ENCODE results near the gene LRRC61. TPM values are rescaled to one million over a fixed set of nuclear protein-coding genes. Genes with fewer than 3 reads are reported as not detected.
"Not testable (repeated sequence)": the region's sequence is repeated elsewhere in the genome, so short reads cannot be mapped to it uniquely, and the experiment has no call there.

The LRRC61 gene
- total RNA-seq (10 to 100 TPM in 5 of 7 donors, 1 to 10 TPM in 2; 7.4 to 21.7 (median 14.3) TPM), polyA plus RNA-seq (10 to 100 TPM in 1 of 3 donors, 1 to 10 TPM in 2; 4.2 to 12.0 (median 7.3) TPM)
- long read RNA-seq, donor 1, partial matches to known transcripts: 0 of 3 reads
- long read RNA-seq, donor 1, other reads (novel, unspliced or antisense): 0 of 3 reads
- long read RNA-seq, donor 2, partial matches to known transcripts: 0 of 4 reads
- long read RNA-seq, donor 2, other reads (novel, unspliced or antisense): 0 of 4 reads

DNA sequence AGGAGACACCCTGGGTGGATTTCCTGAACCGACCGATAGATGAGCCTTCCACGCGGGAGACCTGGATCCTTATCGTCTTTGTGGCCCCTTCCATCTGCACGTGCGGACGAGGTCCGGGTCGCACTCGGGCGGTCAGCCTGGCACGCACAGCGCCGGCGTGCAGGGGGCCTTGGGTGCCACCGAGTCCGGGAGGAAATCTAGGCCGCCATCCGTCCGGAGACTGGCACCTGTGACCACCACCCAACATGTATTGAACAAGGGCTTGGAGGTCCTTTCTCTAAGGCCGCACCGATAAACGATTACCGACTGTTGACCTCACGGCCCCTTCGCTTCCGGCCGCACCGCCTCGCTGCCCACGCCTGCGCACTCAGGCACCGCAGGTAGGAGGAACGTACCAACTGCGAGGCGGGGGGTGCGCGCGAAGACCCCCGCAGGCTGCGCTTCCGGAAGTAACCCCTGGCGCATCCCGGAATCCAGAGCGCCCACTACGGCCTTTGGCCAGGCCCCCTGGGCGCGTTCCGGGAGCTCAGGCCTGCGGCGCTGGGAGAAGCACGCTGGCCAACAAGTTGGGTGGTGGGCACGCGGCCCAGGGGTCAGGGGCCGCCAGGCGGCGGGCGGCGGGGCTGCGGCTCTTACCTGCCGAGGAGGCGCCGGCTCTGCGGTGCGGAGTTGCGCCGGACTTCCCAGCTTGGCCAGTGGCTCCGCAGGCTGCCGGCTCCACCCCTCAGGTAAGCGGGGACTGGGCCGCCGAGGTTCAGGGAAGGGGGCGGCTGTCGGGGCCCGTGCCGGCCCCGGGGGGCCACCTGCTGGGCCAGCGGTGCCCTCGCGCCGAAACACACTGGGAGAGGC lies at the start of gene LRRC61, which contains the start of gene ACTR3C:
Gene LRRC61, plus strand, starts transcription at position 523 of the 849 bp plus-strand sequence. CDS start 13,507 bp downstream, outside the sequence.
Gene ACTR3C, minus strand, starts transcription at position 713 of the 849 bp plus-strand sequence. CDS start 28,249 bp downstream, outside the sequence.
- peaks cover 0 to 27% (median 8%) of the 10 kb centered on the region in 6 donors for H3K36me3 ChIP-seq
- 3 to 19% (median 6%) methylated on average over 21 to 82 of the region's 82 CpGs for WGBS, 5 donors
- peak within 1 kb of the TSS; percentile 46 to 75 (median 62) for H3K4me3 ChIP-seq
- peaks cover 0 to 4% (median 0%) of the 10 kb centered on the region in 7 donors for H3K27me3 ChIP-seq (replicated peaks in 1 of 7)
- DNase-seq: peak; percentile 93
- TF ChIP-seq POLR2AphosphoS5 (IDR thresholded peaks at IDR 0.05): peak; percentile 85 to 90 (median 86)
- no peak for TF ChIP-seq POLR2A (IDR thresholded peaks at IDR 0.05)
- peak in 8 of 11 experiments; percentile 9 to 49 (median 30) for TF ChIP-seq CTCF (IDR thresholded peaks at IDR 0.05 in 8 of 11, conservative IDR thresholded peaks at IDR 0.05 in 3 of 11)
- no peaks in the 10 kb centered on the region for H3K9me3 ChIP-seq
- H3K4me1 ChIP-seq: peaks cover 10 to 70% (median 38%) of the 10 kb centered on the region in 6 donors
- intact Hi-C loops (cut with DNase I; ENCODE audit: low total_unique reads): no loop called here
- peak within 1 kb of the TSS; percentile 84 to 95 (median 92) for H3K27ac ChIP-seq

- H3K36me3 ChIP-seq; H3K4me3 ChIP-seq; H3K4me1 ChIP-seq; DNase-seq; H3K9me3 ChIP-seq; H3K27ac ChIP-seq; H3K27me3 ChIP-seq (replicated peaks in 1 of 7); intact Hi-C loops (cut with DNase I; ENCODE audit: low total_unique reads): not testable (repeated sequence)
- WGBS, 5 donors: 53 to 68% (median 58%) methylated on average over 6 of the region's 6 CpGs
- TF ChIP-seq CTCF (IDR thresholded peaks at IDR 0.05 in 8 of 11, conservative IDR thresholded peaks at IDR 0.05 in 3 of 11): peak; percentile 62 to 84 (median 78)
Measured at GRCh38 chr7:150276132-150276695, 46.9 kb upstream of the LRRC61 start.

- H3K9me3 ChIP-seq; H3K36me3 ChIP-seq; DNase-seq; H3K27ac ChIP-seq; H3K4me3 ChIP-seq; H3K27me3 ChIP-seq (replicated peaks in 1 of 7); H3K4me1 ChIP-seq; intact Hi-C loops (cut with DNase I; ENCODE audit: low total_unique reads): not testable (repeated sequence)
- WGBS, 5 donors: 77 to 100% (median 96%) methylated on average over 4 to 11 of the region's 11 CpGs
Measured at GRCh38 chr7:150278383-150278782, 44.8 kb upstream of the LRRC61 start.

DNA sequence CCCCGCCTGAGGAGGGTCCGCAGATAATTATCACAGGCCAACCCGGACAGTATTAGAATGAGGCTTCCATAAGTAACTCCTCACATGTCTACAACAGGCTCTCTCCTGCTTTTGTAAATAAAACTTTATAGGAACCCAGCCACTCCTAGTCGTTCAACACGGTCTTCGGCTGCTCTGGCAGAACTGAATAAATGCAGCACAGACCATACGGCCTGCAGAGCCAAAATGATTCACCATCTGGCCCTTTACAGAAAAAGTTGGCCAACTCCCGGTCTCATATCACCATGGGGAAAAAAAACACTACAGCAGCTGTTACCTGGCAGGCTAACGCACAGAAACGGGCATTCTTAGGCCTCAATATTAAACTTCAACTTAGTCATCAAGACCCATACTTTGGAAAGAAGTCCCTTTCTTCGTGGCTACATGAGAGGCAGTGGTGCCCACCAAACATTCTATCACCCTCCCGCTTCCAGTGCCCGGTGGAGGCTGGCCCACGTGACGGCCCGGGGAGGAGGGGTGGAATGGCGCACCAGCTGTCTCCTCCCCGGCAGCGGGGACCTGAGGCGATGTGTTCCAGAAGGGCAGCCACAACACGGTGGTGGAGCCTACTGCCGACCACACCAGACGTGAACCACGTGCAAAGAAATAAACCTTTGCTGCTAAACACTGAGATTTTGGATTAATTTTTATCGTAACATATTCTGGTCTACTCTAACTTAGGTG lies 41.3 kb upstream of the LRRC61 start:
- H3K4me1 ChIP-seq; H3K27ac ChIP-seq; H3K36me3 ChIP-seq; DNase-seq; H3K4me3 ChIP-seq; H3K27me3 ChIP-seq (replicated peaks in 1 of 7); intact Hi-C loops (cut with DNase I; ENCODE audit: low total_unique reads); H3K9me3 ChIP-seq: not testable (repeated sequence)
- WGBS, 5 donors: 83 to 93% (median 89%) methylated on average over 5 to 15 of the region's 25 CpGs

DNA sequence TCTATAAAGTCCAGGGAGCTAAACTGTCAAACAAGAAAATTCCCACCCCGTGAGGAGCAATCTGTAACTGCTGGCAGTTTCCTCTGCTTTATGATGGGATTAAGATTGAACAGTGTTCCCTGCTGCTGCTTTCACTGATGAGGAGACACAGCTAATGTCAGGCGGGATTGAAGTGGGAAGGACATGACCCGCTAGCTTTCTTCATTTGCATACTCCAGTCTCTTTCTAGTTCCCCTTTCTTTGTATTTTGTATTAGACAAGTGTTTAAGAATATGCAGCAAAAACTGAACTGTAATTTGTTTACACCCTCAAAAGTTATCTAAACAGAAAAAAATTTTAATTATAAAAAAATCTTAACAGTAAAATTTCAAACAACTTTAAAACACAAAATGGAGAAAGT lies 40.0 kb upstream of the LRRC61 start:
- H3K4me1 ChIP-seq; intact Hi-C loops (cut with DNase I; ENCODE audit: low total_unique reads); H3K27ac ChIP-seq; DNase-seq; H3K4me3 ChIP-seq; H3K36me3 ChIP-seq; H3K9me3 ChIP-seq; H3K27me3 ChIP-seq (replicated peaks in 1 of 7): not testable (repeated sequence)
- 34 to 79% (median 56%) methylated on average over 2 of the region's 3 CpGs for WGBS, 5 donors

DNA sequence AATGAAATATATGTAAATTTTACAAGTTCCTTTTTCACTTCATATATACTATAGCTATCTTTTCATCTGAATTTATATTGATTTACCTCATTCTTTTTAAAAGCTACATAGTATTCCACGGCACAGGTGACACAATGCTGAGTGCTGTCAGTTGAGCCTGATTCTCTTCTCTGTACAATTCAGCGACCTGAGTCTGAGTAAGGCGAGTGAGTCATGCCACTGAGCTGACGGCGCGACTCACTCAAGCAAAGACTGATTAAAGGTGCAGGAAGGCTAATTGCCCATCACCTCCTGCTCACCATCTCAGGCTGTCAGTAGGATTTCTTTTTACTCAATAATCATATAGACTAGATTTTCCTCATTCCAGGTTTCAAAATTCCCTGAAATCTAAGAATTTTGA lies 39.5 kb upstream of the LRRC61 start:
- H3K4me3 ChIP-seq; intact Hi-C loops (cut with DNase I; ENCODE audit: low total_unique reads); H3K4me1 ChIP-seq; H3K9me3 ChIP-seq; H3K27me3 ChIP-seq (replicated peaks in 1 of 7); DNase-seq; H3K36me3 ChIP-seq; H3K27ac ChIP-seq: not testable (repeated sequence)
- WGBS, 5 donors: 66 to 95% (median 89%) methylated on average over 2 to 6 of the region's 6 CpGs
